Measurements from ENCODE around the gene FOXL1.
A peak's percentile ranks its signal among the peaks of the same experiment; 100 is the strongest.

The FOXL1 gene

GRCh38 chr16:86567701-86568581 is 10.4 kb upstream of the FOXL1 start:
- DNase-seq (ENCODE audit: low read depth): peak; percentile 61
- peak overlapping the region; percentile 77 for H3K4me3 ChIP-seq (replicated peaks; ENCODE audit: low read depth, low read length)
- TF ChIP-seq CTCF (IDR thresholded peaks at IDR 0.05; ENCODE audit: low read length, missing control alignments): no peak

DNA sequence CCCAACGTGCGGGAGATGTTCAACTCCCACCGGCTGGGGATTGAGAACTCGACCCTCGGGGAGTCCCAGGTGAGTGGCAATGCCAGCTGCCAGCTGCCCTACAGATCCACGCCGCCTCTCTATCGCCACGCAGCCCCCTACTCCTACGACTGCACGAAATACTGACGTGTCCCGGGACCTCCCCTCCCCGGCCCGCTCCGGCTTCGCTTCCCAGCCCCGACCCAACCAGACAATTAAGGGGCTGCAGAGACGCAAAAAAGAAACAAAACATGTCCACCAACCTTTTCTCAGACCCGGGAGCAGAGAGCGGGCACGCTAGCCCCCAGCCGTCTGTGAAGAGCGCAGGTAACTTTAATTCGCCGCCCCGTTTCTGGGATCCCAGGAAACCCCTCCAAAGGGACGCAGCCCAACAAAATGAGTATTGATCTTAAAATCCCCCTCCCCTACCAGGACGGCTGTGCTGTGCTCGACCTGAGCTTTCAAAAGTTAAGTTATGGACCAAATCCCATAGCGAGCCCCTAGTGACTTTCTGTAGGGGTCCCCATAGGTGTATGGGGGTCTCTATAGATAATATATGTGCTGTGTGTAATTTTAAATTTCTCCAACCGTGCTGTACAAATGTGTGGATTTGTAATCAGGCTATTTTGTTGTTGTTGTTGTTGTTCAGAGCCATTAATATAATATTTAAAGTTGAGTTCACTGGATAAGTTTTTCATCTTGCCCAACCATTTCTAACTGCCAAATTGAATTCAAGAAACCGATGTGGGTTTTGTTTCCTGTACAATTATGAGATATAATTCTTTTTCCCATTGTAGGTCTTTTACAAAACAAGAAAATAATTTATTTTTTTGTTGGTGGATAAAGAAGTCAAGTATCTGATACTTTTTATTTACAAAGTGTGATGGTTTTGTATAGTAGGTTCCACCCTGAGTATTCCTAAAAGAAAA is 9.4 kb upstream of the FOXL1 start:
- no peak for DNase-seq (ENCODE audit: low read depth)
- TF ChIP-seq CTCF (IDR thresholded peaks at IDR 0.05; ENCODE audit: low read length, missing control alignments): no peak
- H3K4me3 ChIP-seq (replicated peaks; ENCODE audit: low read depth, low read length): peak overlapping the region; percentile 77

DNA sequence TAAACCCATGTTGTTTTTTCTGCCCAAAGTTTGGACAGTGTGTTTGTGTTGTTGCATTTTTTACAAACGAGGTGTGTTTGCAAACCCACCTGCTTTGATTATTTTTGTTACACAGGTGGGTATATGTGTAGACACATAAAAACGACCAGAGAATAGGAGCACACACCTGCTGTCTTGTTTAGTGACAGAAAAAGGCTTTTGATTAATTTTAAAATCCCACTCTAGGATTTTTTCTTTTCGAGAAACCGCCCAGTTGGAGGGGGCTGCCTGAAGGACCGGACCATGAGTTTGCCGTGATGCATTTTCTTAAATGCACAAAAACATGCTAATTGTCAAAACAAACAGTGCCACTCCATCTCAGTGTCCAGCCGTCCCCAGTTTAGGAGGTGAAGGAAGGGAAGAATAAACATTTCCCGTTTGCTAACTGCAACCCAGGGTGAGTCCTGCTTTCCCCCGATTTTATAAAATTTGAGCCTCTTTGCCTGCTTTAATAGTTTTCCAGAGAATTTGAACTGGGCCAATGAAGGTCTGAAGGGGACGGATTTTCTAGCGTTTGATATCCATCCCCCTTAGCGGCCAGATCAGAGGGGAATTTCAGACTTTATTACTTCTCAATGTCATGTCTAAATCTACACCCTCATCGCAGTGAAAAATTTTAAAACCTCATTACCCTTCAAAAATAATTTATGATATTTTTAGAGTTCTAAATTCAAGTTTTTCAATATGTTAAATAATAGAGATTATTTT is 8.5 kb upstream of the FOXL1 start:
- no peak for DNase-seq (ENCODE audit: low read depth)
- TF ChIP-seq CTCF (IDR thresholded peaks at IDR 0.05; ENCODE audit: low read length, missing control alignments): no peak
- peak overlapping the region; percentile 77 for H3K4me3 ChIP-seq (replicated peaks; ENCODE audit: low read depth, low read length)

- TF ChIP-seq CTCF (IDR thresholded peaks at IDR 0.05; ENCODE audit: low read length, missing control alignments): no peak
- peak overlapping the region; percentile 77 for H3K4me3 ChIP-seq (replicated peaks; ENCODE audit: low read depth, low read length)
- DNase-seq (ENCODE audit: low read depth): no peak
Observed at GRCh38 chr16:86570558-86571529, 7.5 kb upstream of the FOXL1 start.

- no peak for TF ChIP-seq CTCF (IDR thresholded peaks at IDR 0.05; ENCODE audit: low read length, missing control alignments)
Observed at GRCh38 chr16:86571530-86571915, 6.8 kb upstream of the FOXL1 start.

More at GRCh38 chr16:86571530-86571915, 6.8 kb upstream of the FOXL1 start:
- peak overlapping the region; percentile 77 for H3K4me3 ChIP-seq (replicated peaks; ENCODE audit: low read depth, low read length)
- no peak for DNase-seq (ENCODE audit: low read depth)

All from fibroblast of pulmonary artery (primary cell).